Cardiac muscle cell (in vitro differentiated cells and primary cell): ENCODE measurements around the gene ARMC8. TPM values are rescaled to one million over a fixed set of nuclear protein-coding genes. Genes with fewer than 3 reads are reported as not detected.

Experiments
- DNase-seq, 2 donors: peaks; one replicate each; pipeline versions ENCODE4 v3.0.0 to v3.0.0-alpha.2; 2010 to 2017; ENCODE audit warnings: low read depth in 1 of 2, low spot score in 1 of 2
- H3K27ac ChIP-seq: fragments of 200-600 bp; sonication (generic); 2 replicates; pipeline ENCODE4 v1.5.1; 2016
- H3K27me3 ChIP-seq: fragments of 200-600 bp; sonication (generic); 2 replicates; pipeline ENCODE4 v1.6.0; 2016; ENCODE audit warnings: control low read depth
- H3K36me3 ChIP-seq: fragments of 200-600 bp; sonication (generic); 2 replicates; pipeline ENCODE4 v1.5.1; 2016; ENCODE audit warnings: control low read depth
- H3K4me1 ChIP-seq: fragments of 200-600 bp; sonication (generic); 2 replicates; pipeline ENCODE4 v1.8.1; 2017; ENCODE audit warnings: low read depth, mild to moderate bottlenecking, mixed run types
- H3K4me3 ChIP-seq: fragments of 200-600 bp; sonication (generic); 2 replicates; pipeline ENCODE4 v1.5.1; 2016; ENCODE audit warnings: mild to moderate bottlenecking
- H3K9me3 ChIP-seq: fragments of 200-600 bp; sonication (generic); 2 replicates; pipeline ENCODE4 v1.5.1; 2017; ENCODE audit warnings: low read depth, mild to moderate bottlenecking, control low read depth
- polyA plus RNA-seq: library from polyadenylated mRNA; unstranded; fragments of >200 nt; fragmentation: Nextera tagmentation; extraction: Ambion mirVana; gene quantifications from 2 replicates; pipeline ENCODE4 v1.2.1, GENCODE V29; 2016
- total RNA-seq: library from RNA; depleted of rRNA; stranded (reverse); fragments of >200 nt; gene quantifications from 2 replicates; pipeline ENCODE4 v1.2.3, GENCODE V29; 2016
- TF ChIP-seq, protein P1 (sequence below): IDR thresholded peaks from 2 replicates; pipeline ENCODE4 v1.5.1; 2012; ENCODE audit warnings: low read depth, mild to moderate bottlenecking, low read length

ARMC8 gene
- total and polyA plus RNA-seq, 2 experiments from 2014 or later, result 33.9 to 34.5 TPM

DNA sequence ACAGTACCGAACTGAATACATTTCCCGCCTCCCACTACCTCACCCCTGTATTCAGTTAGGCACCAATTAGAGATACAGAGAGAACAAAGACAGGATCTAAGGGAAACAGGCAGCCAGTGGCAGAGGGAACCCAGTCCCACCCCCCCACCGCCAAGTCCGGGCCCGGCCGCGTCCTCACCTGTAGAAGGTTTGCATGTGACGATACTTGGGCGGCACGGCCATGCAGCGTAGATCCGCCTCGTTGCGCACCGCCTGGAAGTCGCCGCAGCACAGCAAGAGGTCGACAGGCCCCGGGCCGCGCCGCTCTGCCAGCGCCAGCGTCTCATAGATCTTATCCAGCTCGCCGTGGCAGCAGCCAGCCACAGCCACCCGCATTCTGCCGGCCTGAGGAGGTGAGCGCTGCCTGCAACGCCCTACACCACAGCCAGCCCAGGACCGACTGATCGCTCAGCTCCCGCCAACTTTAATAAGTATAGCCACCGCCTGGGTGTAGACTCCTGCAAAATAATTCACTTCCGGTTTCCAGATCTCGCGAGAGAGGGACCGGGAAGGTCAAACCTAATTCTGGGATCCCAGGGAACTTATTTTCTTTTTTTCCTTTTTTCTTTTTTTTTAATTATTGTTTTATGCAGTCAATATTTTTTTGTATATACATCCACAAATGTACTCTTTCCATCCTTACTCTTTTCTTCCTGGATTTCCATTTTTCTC is 12.5 kb upstream of the ARMC8 start, which contains the start of gene DBR1:
DBR1 (minus strand) TSS at position 501 of the 711 bp plus-strand sequence; CDS start at position 375, 126 bp downstream.
- TF ChIP-seq, protein P1, sequence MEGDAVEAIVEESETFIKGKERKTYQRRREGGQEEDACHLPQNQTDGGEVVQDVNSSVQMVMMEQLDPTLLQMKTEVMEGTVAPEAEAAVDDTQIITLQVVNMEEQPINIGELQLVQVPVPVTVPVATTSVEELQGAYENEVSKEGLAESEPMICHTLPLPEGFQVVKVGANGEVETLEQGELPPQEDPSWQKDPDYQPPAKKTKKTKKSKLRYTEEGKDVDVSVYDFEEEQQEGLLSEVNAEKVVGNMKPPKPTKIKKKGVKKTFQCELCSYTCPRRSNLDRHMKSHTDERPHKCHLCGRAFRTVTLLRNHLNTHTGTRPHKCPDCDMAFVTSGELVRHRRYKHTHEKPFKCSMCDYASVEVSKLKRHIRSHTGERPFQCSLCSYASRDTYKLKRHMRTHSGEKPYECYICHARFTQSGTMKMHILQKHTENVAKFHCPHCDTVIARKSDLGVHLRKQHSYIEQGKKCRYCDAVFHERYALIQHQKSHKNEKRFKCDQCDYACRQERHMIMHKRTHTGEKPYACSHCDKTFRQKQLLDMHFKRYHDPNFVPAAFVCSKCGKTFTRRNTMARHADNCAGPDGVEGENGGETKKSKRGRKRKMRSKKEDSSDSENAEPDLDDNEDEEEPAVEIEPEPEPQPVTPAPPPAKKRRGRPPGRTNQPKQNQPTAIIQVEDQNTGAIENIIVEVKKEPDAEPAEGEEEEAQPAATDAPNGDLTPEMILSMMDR, result no peak
- Histone ChIP-seq H3K9me3 (no peaks in the 10 kb centered on the region), H3K4me3 (peak within 1 kb of the TSS; percentile 81), H3K27me3 (no peaks in the 10 kb centered on the region), H3K36me3 (peaks cover 11% of the 10 kb centered on the region), H3K4me1 (peaks cover 8% of the 10 kb centered on the region), H3K27ac (peak within 1 kb of the TSS; percentile 13)
- peak; percentile 84 to 86 for DNase-seq

DNA sequence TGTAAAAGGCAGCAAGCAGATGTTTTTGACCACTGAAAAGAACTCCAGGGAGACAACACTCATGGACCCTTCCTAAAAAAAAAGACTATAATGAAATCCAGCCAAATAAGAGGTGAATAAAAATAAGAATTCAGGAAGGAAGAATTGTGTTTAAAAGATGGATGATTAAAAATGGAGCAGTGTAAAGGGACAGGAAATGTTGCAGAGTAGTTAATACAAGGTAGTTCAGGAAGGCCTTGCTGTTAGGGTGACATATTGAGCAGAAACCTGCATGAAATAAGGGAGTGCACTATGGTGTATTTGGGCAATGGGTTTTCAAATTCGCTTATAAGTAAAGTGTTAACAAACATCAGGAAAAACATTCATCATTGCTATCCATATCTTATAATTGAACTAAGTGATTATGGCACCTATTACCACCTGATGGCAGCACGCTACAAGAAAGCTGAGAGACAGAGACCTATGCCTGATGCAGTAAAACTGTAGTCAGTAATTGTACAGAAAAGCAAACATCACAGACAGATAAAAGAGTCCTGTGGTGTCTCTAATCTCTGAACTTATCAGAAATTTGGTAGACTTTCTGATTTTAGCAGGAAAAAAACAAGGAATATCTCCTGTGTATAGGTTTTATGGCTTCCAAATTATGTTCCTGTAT is 6.6 kb upstream of the ARMC8 start:
- TF ChIP-seq, protein P1, result peak; percentile 48
- H3K36me3 ChIP-seq, result no peaks in the 10 kb centered on the region
- no peak overlapping the region for H3K27ac ChIP-seq
- no peak overlapping the region for H3K4me3 ChIP-seq
- peak; percentile 28 to 58 for DNase-seq
- no peaks in the 10 kb centered on the region for H3K9me3 ChIP-seq
- no peaks in the 10 kb centered on the region for H3K4me1 ChIP-seq
- peaks cover 6% of the 10 kb centered on the region for H3K27me3 ChIP-seq

GRCh38 chr3:138184994-138185393 is 2.1 kb upstream of the ARMC8 start:
- Histone ChIP-seq H3K27me3 (peaks cover 6% of the 10 kb centered on the region), H3K4me1 (peaks cover 17% of the 10 kb centered on the region), H3K4me3 (no peak overlapping the region), H3K27ac (no peak overlapping the region), H3K9me3 (no peaks in the 10 kb centered on the region), H3K36me3 (no peaks in the 10 kb centered on the region)
- DNase-seq, result peak in 1 of 2 donors; percentile 28
- TF ChIP-seq, protein P1, result no peak

- H3K4me3 ChIP-seq, result peak overlapping the region; percentile 58
- no peak for DNase-seq
Observed at GRCh38 chr3:138186221-138186620, 880 bp upstream of the ARMC8 start.

DNA sequence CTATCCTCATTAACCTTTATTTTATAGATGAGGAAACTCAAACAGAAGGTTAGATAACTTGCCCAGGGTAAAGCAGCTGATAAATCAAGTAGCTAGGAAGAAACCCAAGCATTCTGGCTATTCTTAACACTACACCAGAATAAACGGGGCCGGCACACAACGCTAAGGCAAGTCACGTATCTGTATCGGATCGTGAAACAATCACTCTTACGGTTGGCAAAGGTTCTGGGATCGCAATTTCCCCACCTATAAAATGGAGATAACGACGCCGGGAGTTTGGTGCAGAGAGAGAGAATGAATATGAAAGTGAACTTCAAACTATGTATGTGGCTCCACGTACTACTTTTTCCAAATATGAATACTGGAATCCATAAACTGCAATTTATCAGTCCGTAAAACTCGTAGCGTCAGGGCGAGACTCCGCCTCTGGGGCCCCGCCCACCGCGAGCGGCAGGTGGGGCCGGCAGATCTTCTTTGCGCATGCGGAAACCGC is 252 bp upstream of the ARMC8 start:
- peak overlapping the region; percentile 99 for H3K27ac ChIP-seq
- peak overlapping the region; percentile 58 for H3K4me3 ChIP-seq
- H3K36me3 ChIP-seq, result no peaks in the 10 kb centered on the region
- H3K4me1 ChIP-seq, result peaks cover 17% of the 10 kb centered on the region
- DNase-seq, result peak; percentile 93 to 94
- TF ChIP-seq, protein P1, result no peak
- H3K27me3 ChIP-seq, result peaks cover 3% of the 10 kb centered on the region
- no peaks in the 10 kb centered on the region for H3K9me3 ChIP-seq

More at GRCh38 chr3:138186221-138186620, 880 bp upstream of the ARMC8 start:
- Histone ChIP-seq H3K36me3 (no peaks in the 10 kb centered on the region), H3K27me3 (peaks cover 6% of the 10 kb centered on the region), H3K4me1 (peaks cover 17% of the 10 kb centered on the region), H3K27ac (no peak overlapping the region), H3K9me3 (no peaks in the 10 kb centered on the region)
- TF ChIP-seq, protein P1, result no peak
